Glutamatergic neuron (in vitro differentiated cells): ENCODE data around the gene RPS26. TPM values are rescaled to one million over a fixed set of nuclear protein-coding genes. Genes with fewer than 3 reads are reported as not detected.

Source experiments
- DNase-seq: peaks from one replicate; pipeline ENCODE4 v3.0.0; 2022
- H3K27ac Mint-ChIP-seq: one replicate; pipeline ENCODE4 v1.8.0; 2020; ENCODE audit warnings: mild to moderate bottlenecking, mixed read lengths, inconsistent platforms; ENCODE audit not compliant: unreplicated experiment
- H3K27me3 Mint-ChIP-seq: one replicate; pipeline ENCODE4 v1.8.0; 2020; ENCODE audit warnings: mild to moderate bottlenecking, moderate library complexity, mixed read lengths, inconsistent platforms; ENCODE audit not compliant: unreplicated experiment
- H3K36me3 Mint-ChIP-seq: one replicate; pipeline ENCODE4 v1.8.0; 2020; ENCODE audit warnings: mild to moderate bottlenecking, mixed read lengths, inconsistent platforms; ENCODE audit not compliant: unreplicated experiment
- H3K4me1 Mint-ChIP-seq: one replicate; pipeline ENCODE4 v1.8.0; 2020; ENCODE audit warnings: mild to moderate bottlenecking, low read depth, mixed read lengths, inconsistent platforms; ENCODE audit not compliant: unreplicated experiment
- H3K4me3 Mint-ChIP-seq: one replicate; pipeline ENCODE4 v1.8.0; 2020; ENCODE audit warnings: mild to moderate bottlenecking, mixed read lengths, inconsistent platforms; ENCODE audit not compliant: unreplicated experiment
- H3K9me3 Mint-ChIP-seq: one replicate; pipeline ENCODE4 v1.8.0; 2020; ENCODE audit warnings: mild to moderate bottlenecking, moderate library complexity, mixed read lengths, inconsistent platforms; ENCODE audit not compliant: unreplicated experiment
- CTCF ChIP-seq: fragments of 200-600 bp; sonication (generic); IDR thresholded peaks from one replicate; pipeline ENCODE4 v1.5.0; 2021; ENCODE audit not compliant: partially characterized antibody, unreplicated experiment
- total RNA-seq: library from RNA; stranded (reverse); fragmentation: NEBNext Ultra II Directional; extraction: Animal tissue kit (Norgen Biotek cat#: 25700); gene quantifications from one replicate; pipeline ENCODE4 v1.2.1, GENCODE V29; 2021; ENCODE audit not compliant: unreplicated experiment

RPS26 gene
- total RNA-seq, 1 donor from 2014 or later = 29.8 TPM

GRCh38 chr12:56087220-56087619, 45.5 kb downstream of the RPS26 start:
- no peaks in the 10 kb centered on the region for H3K27me3 Mint-ChIP-seq
- no peak for DNase-seq
- no peak overlapping the region for H3K4me3 Mint-ChIP-seq
- H3K36me3 Mint-ChIP-seq = no peaks in the 10 kb centered on the region
- TF ChIP-seq CTCF = no peak
- H3K9me3 Mint-ChIP-seq = peaks cover 5% of the 10 kb centered on the region
- H3K4me1 Mint-ChIP-seq = no peaks in the 10 kb centered on the region
- H3K27ac Mint-ChIP-seq = no peak overlapping the region

Other genes with a start within 250 kb of the RPS26 start
- 98.7 TPM for gene SARNP, start 224.2 kb upstream of the RPS26 start, total RNA-seq
- 47.6 TPM for gene ORMDL2, start 223.9 kb upstream of the RPS26 start, total RNA-seq
- 37.6 TPM for gene DNAJC14, start 212.3 kb upstream of the RPS26 start, total RNA-seq
- gene MMP19, start 199.0 kb upstream of the RPS26 start, total RNA-seq = not detected
- 55.3 TPM for gene PYM1, start 114.0 kb upstream of the RPS26 start, total RNA-seq
- gene DGKA, start 110.8 kb upstream of the RPS26 start, total RNA-seq = 57.5 TPM
- gene PMEL, start 75.9 kb upstream of the RPS26 start, total RNA-seq = 851 TPM
- gene CDK2, start 75.1 kb upstream of the RPS26 start, total RNA-seq = 20.5 TPM
- gene RAB5B, start 67.8 kb upstream of the RPS26 start, total RNA-seq = 170 TPM
- gene SUOX, start 44.6 kb upstream of the RPS26 start, total RNA-seq = 23.9 TPM
- 24.1 TPM for gene IKZF4, start 20.9 kb upstream of the RPS26 start, total RNA-seq
- 33.7 TPM for gene ERBB3, start 38.2 kb downstream of the RPS26 start, total RNA-seq
- gene PA2G4, start 62.6 kb downstream of the RPS26 start, total RNA-seq = 86.5 TPM
- 1,433 TPM for gene RPL41, start 74.7 kb downstream of the RPS26 start, total RNA-seq
- 11.1 TPM for gene ZC3H10, start 76.3 kb downstream of the RPS26 start, total RNA-seq
- 144 TPM for gene ESYT1, start 86.3 kb downstream of the RPS26 start, total RNA-seq
- gene MYL6B, start 110.7 kb downstream of the RPS26 start, total RNA-seq = 232 TPM
- 2,223 TPM for gene MYL6, start 116.4 kb downstream of the RPS26 start, total RNA-seq
- 196 TPM for gene SMARCC2, start 147.6 kb downstream of the RPS26 start, total RNA-seq
- 72.6 TPM for gene RNF41, start 180.0 kb downstream of the RPS26 start, total RNA-seq
- gene NABP2, start 182.4 kb downstream of the RPS26 start, total RNA-seq = 42.6 TPM
- 0.61 TPM for gene SLC39A5, start 188.1 kb downstream of the RPS26 start, total RNA-seq
- 49.1 TPM for gene ANKRD52, start 216.5 kb downstream of the RPS26 start, total RNA-seq
- gene COQ10A, start 225.0 kb downstream of the RPS26 start, total RNA-seq = 18.9 TPM